Activated T-cell treated with anti-CD3 and anti-CD28 coated beads for 48 hours (primary cell): ENCODE data around the gene DUSP5.

Experiments used
- DNase-seq: peaks from one replicate; pipeline ENCODE4 v3.0.0-alpha.2; 2020; ENCODE audit warnings: low read depth

DUSP5 gene

GRCh38 chr10:110480387-110480786 lies 17.3 kb upstream of the DUSP5 start:
- DNase-seq = no peak

- no peak for DNase-seq
Observed at GRCh38 chr10:110481919-110482318, 15.8 kb upstream of the DUSP5 start.

- no peak for DNase-seq
Observed at GRCh38 chr10:110483633-110484032, 14.1 kb upstream of the DUSP5 start.

- no peak for DNase-seq
Observed at GRCh38 chr10:110485541-110485940, 12.2 kb upstream of the DUSP5 start.

DNA sequence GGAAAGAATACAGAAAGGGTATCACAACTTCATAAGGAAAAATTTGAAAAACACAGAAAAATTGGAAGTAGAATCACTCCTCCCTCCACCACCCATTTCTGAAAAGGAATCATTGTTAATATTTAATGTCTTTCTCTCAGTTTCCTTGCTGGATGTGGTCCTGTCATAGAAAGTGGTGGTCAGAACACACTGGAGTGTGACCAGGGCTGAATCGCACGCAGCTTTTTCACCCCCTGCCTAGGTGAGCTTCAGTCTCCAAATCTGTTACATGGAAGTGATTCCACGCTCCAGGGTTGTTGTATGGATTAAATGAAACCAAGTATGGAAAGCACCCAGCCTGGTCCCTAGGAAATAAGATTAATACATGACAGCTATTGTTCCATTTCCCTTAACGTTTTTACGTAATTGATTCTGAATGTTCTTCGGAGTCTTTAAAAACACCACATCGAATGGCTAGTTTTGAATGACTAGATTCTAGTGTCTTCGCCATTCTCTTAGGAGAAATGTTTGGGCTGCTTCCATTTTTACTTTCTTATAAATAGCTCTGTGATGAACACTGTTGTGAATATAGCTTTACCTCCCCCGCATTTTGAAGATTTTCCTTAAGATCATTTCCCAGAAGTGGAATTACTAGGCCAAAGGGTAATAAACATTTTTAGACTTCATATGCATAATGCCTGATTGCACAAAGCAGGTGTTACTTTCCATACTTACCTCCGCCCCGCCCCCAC lies 10.9 kb upstream of the DUSP5 start:
- no peak for DNase-seq

GRCh38 chr10:110487411-110488331 lies 10.0 kb upstream of the DUSP5 start:
- DNase-seq = no peak

- DNase-seq = no peak
Observed at GRCh38 chr10:110488332-110488681, 9.4 kb upstream of the DUSP5 start.

- DNase-seq = no peak
Observed at GRCh38 chr10:110488940-110489339, 8.8 kb upstream of the DUSP5 start.

DNA sequence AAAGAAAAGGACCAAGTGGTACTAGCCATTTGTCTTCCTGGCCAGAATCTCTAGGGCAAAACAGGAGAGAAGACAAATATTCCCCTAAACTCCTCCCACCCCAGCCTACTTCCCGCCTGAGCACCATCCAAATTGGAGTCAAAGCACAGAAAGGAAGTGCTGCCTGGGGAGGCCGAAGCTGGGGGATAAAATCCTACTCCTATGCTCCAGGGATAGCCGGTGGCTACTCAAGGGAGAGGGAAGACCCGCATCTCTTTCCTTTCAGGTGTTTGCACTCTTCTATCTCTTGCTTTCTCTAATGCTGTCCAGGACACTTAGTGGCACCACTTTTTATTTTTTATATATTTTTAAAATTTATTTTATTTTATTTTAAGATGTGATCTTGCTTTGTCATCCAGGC lies 7.1 kb upstream of the DUSP5 start:
- DNase-seq = no peak

DNA sequence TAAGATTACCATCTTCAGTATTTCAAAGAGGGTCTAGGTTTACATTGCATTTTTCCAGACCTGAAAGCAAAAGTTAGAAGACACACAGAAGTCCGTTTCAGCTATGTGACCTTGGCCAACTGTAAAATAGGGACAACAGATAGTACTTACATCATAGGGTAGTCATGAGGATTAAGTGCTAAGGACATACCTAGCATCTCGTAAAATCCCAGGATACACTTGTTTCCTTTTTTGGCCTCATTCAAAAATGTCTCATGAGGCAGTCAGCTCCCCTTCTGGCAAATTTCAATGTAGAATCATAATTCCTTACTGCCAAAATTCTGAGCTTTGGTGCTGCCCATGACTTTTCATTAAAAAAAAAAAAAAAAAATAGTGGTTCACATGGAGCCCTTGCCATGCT lies 6.4 kb upstream of the DUSP5 start:
- no peak for DNase-seq

DNA sequence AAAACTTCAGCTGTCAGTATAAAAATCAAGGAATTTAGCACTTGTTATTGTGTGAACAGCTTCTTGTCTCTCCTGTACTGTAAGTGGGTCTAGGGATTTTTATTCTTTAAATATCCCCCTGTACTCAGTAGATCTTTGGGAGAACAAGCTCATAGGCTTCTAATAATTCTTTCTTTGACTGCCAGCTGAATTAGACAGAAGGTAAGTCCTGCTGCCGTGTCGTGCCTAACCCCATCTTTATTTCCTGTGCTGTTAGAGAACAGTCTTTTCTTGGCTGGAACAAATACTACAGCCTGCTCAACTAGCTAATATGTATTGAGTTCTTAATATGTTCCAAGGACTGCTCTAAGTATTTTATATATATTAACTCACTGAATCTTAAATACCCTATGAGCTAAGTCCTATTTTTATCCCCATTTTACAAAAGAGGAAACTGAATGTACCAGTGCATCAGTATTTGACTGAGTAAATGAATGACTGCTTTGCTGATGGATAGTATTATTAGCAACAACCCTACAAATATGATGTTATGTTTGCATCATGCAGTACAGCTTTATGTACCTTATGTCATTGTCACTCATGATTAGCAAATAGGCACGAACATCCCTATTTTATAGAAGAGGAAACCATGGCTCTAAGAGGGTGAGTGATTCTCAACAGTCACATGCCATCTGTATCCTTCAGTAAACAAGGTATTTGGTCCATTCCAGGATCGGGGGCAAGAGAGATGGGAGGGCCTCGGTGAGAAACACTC lies 5.5 kb upstream of the DUSP5 start:
- no peak for DNase-seq

DNA sequence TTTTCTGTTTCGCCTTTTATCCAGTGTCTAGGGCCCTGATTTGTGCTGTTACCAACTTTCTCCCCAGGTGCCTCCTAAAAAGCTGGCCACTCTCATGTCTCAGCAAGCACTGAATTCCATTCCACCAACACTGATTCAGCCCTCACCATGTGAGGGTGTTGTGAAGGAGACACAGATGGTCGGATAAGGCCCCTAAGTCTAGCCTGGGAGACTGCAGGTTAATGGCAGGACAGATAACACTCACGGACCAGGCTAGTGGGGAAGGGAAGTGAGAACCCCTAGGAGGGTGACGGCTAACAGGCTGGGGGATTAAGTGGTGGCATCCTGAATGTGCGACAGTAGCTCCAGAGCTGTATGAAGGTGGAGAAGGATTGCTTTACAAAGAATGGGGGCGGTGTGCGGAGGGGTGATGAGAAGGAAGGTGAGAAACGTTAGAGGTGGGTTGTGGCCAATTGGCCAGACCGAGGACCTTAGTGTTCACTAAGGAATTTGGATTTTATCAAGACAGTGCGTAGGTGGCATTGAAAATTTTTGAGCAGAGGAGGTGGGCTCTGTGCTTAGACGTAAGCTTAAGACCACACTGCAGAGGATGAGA lies 3.8 kb upstream of the DUSP5 start:
- DNase-seq = no peak

GRCh38 chr10:110494532-110494931 lies 3.2 kb upstream of the DUSP5 start:
- no peak for DNase-seq

DNA sequence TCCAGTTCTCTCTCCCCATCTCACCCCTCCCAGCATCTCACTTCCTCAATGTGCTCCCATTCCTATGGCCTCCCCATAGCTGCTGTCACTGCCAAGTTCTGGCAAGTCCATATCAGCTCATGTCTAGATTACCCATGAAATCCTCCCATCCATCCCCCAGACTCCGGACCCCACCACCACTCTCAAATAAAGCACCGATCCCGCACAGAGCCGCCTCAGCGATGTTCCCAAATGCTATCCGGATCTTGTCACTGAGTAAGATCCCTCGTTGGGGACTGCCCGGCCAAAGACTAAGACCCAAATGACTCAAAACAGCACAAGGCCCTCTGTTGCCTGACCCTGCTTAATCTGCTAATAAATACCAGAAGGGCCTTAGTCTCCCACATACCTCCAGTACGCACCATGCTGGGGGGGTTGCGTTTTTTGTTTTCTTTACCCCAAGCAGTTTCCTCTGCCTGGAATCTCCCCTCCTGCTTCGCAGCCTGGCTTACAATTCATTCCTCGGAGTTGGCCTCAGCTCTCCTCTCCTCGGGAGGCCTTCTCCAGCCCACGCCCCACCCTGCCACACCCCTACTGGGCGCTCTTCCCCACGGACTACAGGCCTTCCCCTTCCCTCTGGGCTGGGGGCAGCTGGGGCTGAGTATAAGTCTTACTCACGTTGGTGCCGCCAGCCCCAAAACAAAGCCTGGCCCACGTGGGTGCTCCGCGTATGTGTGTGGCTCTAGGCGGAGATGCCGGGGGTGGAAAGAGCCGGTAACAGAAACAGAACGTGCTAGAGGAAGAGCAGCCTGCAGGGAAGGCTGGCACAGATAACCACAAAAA lies 1.8 kb upstream of the DUSP5 start:
- DNase-seq = peak; percentile 49

- no peak for DNase-seq
Observed at GRCh38 chr10:110496553-110497437, 912 bp upstream of the DUSP5 start.

- peak; percentile 64 for DNase-seq
Observed at GRCh38 chr10:110498087-110498981, 627 bp downstream of the DUSP5 start.

GRCh38 chr10:110498982-110499795 lies 1.5 kb downstream of the DUSP5 start:
- no peak for DNase-seq

- DNase-seq = no peak
Observed at GRCh38 chr10:110499796-110500514, 2.2 kb downstream of the DUSP5 start.
